A549 (cell line): ENCODE measurements around the gene PFDN1. TPM values are rescaled to one million over a fixed set of nuclear protein-coding genes. Genes with fewer than 3 reads are reported as not detected.

ENCODE experiments used
- ATAC-seq, 2 experiments: fragments of 200-7000 bp in 1 of 2; fragments of >200 bp in 1 of 2; cut with Nextera tagmentation in 1 of 2; cut with Tn5 transposase in 1 of 2; 3 replicates each; pipeline versions ENCODE4 v1.8.0 to v1.9.1; 2018 to 2020; ENCODE audit warnings: mild to moderate bottlenecking in 1 of 2, moderate library complexity in 1 of 2
- CTCF ChIA-PET: fragments of 300-600 bp; sonication (Branson Sonifier 250); formaldehyde crosslinking; extraction: SDS; loops from one replicate; lab custom pipeline; 2021; ENCODE audit warnings: antibody characterized with exemption, inconsistent platforms; lab: Yijun Ruan, JAX
- POLR2A ChIA-PET: fragments of 350-600 bp; formaldehyde crosslinking; extraction: SDS; loops from one replicate; lab custom pipeline; 2021; ENCODE audit warnings: antibody characterized with exemption, inconsistent platforms; lab: Yijun Ruan, JAX
- DNase-seq, 2 experiments: peaks; one replicate each; pipeline versions ENCODE4 v3.0.0 to v3.0.0-alpha.2; 2011 to 2016; ENCODE audit warnings: low read depth in 1 of 2, low spot score in 1 of 2
- FAIRE-seq: peaks from 2 replicates; lab custom pipeline; 2011; peaks lifted over from hg19 to GRCh38; lab: Jason Lieb, UNC
- H3K27ac ChIP-seq, 2 experiments: fragments of >200 bp; sonication (Bioruptor Twin); formaldehyde crosslinking; 3 replicates each; pipeline ENCODE4 v1.5.1; 2016 to 2017
- H3K4me1 ChIP-seq: fragments of >200 bp; sonication (Bioruptor Twin); formaldehyde crosslinking; 3 replicates; pipeline ENCODE4 v1.6.1; 2016
- H3K4me2 ChIP-seq: fragments of >200 bp; sonication (Bioruptor Twin); formaldehyde crosslinking; 3 replicates; pipeline ENCODE4 v1.6.1; 2016
- H3K4me3 ChIP-seq: fragments of >200 bp; sonication (Bioruptor Twin); formaldehyde crosslinking; 3 replicates; pipeline ENCODE4 v1.5.1; 2016
- H3K9me3 ChIP-seq: fragments of >200 bp; sonication (Bioruptor Twin); formaldehyde crosslinking; 3 replicates; pipeline ENCODE4 v1.6.1; 2016
- CBX2 ChIP-seq: fragments of 200-600 bp; sonication (generic); IDR thresholded peaks from 2 replicates; pipeline ENCODE4 v1.6.1; 2016; ENCODE audit warnings: low read depth, mild to moderate bottlenecking, borderline replicate concordance
- CBX8 ChIP-seq: fragments of 200-600 bp; sonication (generic); IDR thresholded peaks from 2 replicates; pipeline ENCODE4 v1.6.1; 2016
- CHD4 ChIP-seq: fragments of 200-600 bp; sonication (generic); IDR thresholded peaks from 2 replicates; pipeline ENCODE4 v1.6.1; 2016; ENCODE audit warnings: antibody characterized with exemption, mild to moderate bottlenecking, borderline replicate concordance
- EHMT2 ChIP-seq: fragments of 200-600 bp; sonication (generic); IDR thresholded peaks from 2 replicates; pipeline ENCODE4 v1.6.1; 2016; ENCODE audit warnings: antibody characterized with exemption, low read depth, mild to moderate bottlenecking, moderate library complexity
- ESRRA ChIP-seq: fragments of 150-350 bp; IDR thresholded peaks from 2 replicates; pipeline ENCODE4 v1.6.1; 2014; ENCODE audit warnings: mild to moderate bottlenecking, low read length, borderline replicate concordance
- FOSB ChIP-seq: fragments of 250-450 bp; sonication (Bioruptor Pico); IDR thresholded peaks from 2 replicates; pipeline ENCODE4 v1.5.0; 2020; ENCODE audit warnings: mild to moderate bottlenecking, moderate library complexity
- FOXS1 ChIP-seq: fragments of 250-450 bp; sonication (Bioruptor Pico); IDR thresholded peaks from 2 replicates; pipeline ENCODE4 v1.5.0; 2020; ENCODE audit warnings: mild to moderate bottlenecking, moderate library complexity
- GATA3 ChIP-seq: IDR thresholded peaks from 2 replicates; pipeline ENCODE4 v1.6.1; 2012; ENCODE audit warnings: borderline replicate concordance
- HDAC2 ChIP-seq: fragments of 200-600 bp; sonication (generic); IDR thresholded peaks from 2 replicates; pipeline ENCODE4 v1.6.1; 2016
- HOXA7 ChIP-seq: fragments of 250-450 bp; sonication (Bioruptor Pico); IDR thresholded peaks from 2 replicates; pipeline ENCODE4 v1.5.0; 2020; ENCODE audit warnings: mild to moderate bottlenecking, moderate library complexity
- HOXB13 ChIP-seq: fragments of 250-450 bp; sonication (Bioruptor Pico); IDR thresholded peaks from 2 replicates; pipeline ENCODE4 v1.5.0; 2020; ENCODE audit warnings: low read depth, mild to moderate bottlenecking, moderate library complexity
- JUNB ChIP-seq: fragments of >200 bp; sonication (Bioruptor Twin); formaldehyde crosslinking; IDR thresholded peaks from 2 replicates; pipeline ENCODE4 v1.6.1; 2016
- KDM5A ChIP-seq: fragments of 200-600 bp; sonication (generic); IDR thresholded peaks from 2 replicates; pipeline ENCODE4 v1.6.1; 2016; ENCODE audit warnings: antibody characterized with exemption, mild to moderate bottlenecking
- MAFK ChIP-seq: fragments of 450-650 bp; IDR thresholded peaks from 2 replicates; pipeline ENCODE4 v1.6.1; 2014; ENCODE audit not compliant: partially characterized antibody
- PHF8 ChIP-seq: fragments of 200-600 bp; sonication (generic); IDR thresholded peaks from 2 replicates; pipeline ENCODE4 v1.6.1; 2016; ENCODE audit warnings: low read depth, mild to moderate bottlenecking, antibody characterized with exemption, moderate library complexity, borderline replicate concordance
- POLR2A ChIP-seq: IDR thresholded peaks from 2 replicates; pipeline ENCODE4 v1.6.1; 2012; ENCODE audit warnings: mild to moderate bottlenecking, low read length
- POLR2AphosphoS2 ChIP-seq: conservative IDR thresholded peaks from 2 replicates; pipeline ENCODE4 v1.6.1; 2012; ENCODE audit warnings: low read length, improper control_type of control experiment, inconsistent platforms
- RAD21 ChIP-seq, 2 experiments: fragments of >200 bp in 1 of 2; sonication (Bioruptor Twin) in 1 of 2; formaldehyde crosslinking in 1 of 2; IDR thresholded peaks in 1 of 2; conservative IDR thresholded peaks in 1 of 2; 2 replicates in 1 of 2; 3 replicates in 1 of 2; pipeline ENCODE4 v1.6.1; 2012 to 2018; ENCODE audit warnings: inconsistent platforms in 1 of 2
- RFX5 ChIP-seq: fragments of 450-650 bp; IDR thresholded peaks from 2 replicates; pipeline ENCODE4 v1.7.1; 2014; ENCODE audit warnings: antibody characterized with exemption, mild to moderate bottlenecking, moderate library complexity
- SREBF2 ChIP-seq: fragments of 450-650 bp; IDR thresholded peaks from 2 replicates; pipeline ENCODE4 v1.6.1; 2014; ENCODE audit warnings: mild to moderate bottlenecking, moderate library complexity
- TFCP2L1 ChIP-seq: fragments of 250-450 bp; sonication (Bioruptor Pico); IDR thresholded peaks from 2 replicates; pipeline ENCODE4 v1.5.0; 2021; ENCODE audit warnings: mild to moderate bottlenecking
- TP53 ChIP-seq: fragments of 250-450 bp; sonication (Bioruptor Pico); IDR thresholded peaks from 2 replicates; pipeline ENCODE4 v1.5.0; 2021; ENCODE audit warnings: mild to moderate bottlenecking, moderate library complexity
- ZC3H11A ChIP-seq: fragments of 450-650 bp; IDR thresholded peaks from 2 replicates; pipeline ENCODE4 v1.6.1; 2014; ENCODE audit warnings: antibody characterized with exemption, mild to moderate bottlenecking
- ZFP36 ChIP-seq: fragments of 450-650 bp; IDR thresholded peaks from 2 replicates; pipeline ENCODE4 v1.6.1; 2014; ENCODE audit warnings: borderline replicate concordance; ENCODE audit not compliant: partially characterized antibody
- WGBS: methylation state at CpG from one replicate; pipeline ENCODE4 v1.1.6; 2017; ENCODE audit errors: missing lambda C conversion rate; 5-methylcytosine and 5-hydroxymethylcytosine counted together
- polyA plus RNA-seq, 4 experiments: library from polyadenylated mRNA; depleted of rRNA in 3 of 4; stranded (reverse); fragments of >200 nt; fragmentation: RNase III in 1 of 4; extraction: RNeasy Plus Mini Kit Qiagen cat#74134 plus additional on column Dnase treatment in 1 of 4; gene quantifications; 2 replicates in 3 of 4; 3 replicates in 1 of 4; pipeline ENCODE4 v1.2.3, GENCODE V29; 2011 to 2017
- TF ChIP-seq, protein P1 (sequence below): fragments of 200-600 bp; sonication (generic); IDR thresholded peaks from 2 replicates; pipeline ENCODE4 v1.6.1; 2016; ENCODE audit warnings: antibody characterized with exemption, mild to moderate bottlenecking, moderate library complexity
- TF ChIP-seq, protein P2 (sequence below): fragments of 150-350 bp; IDR thresholded peaks from 2 replicates; pipeline ENCODE4 v1.6.1; 2014; ENCODE audit warnings: low read depth, mild to moderate bottlenecking, low read length
- TF ChIP-seq, protein P3 (sequence below): fragments of >200 bp; sonication (Bioruptor Twin); formaldehyde crosslinking; IDR thresholded peaks from 2 replicates; pipeline ENCODE4 v1.6.1; 2016
- TF ChIP-seq, protein P4 (sequence below): fragments of 250-450 bp; sonication (Bioruptor Pico); IDR thresholded peaks from 2 replicates; pipeline ENCODE4 v1.5.0; 2020; ENCODE audit warnings: low read depth, mild to moderate bottlenecking, moderate library complexity
- TF ChIP-seq, protein P5 (sequence below): IDR thresholded peaks from 2 replicates; pipeline ENCODE4 v1.6.1; 2012; ENCODE audit warnings: low read depth, borderline replicate concordance

Gene PFDN1
- polyA plus RNA-seq, 2 of the 4 experiments (the other 2 are of a cell fraction), result 90.4 to 201 TPM

DNA sequence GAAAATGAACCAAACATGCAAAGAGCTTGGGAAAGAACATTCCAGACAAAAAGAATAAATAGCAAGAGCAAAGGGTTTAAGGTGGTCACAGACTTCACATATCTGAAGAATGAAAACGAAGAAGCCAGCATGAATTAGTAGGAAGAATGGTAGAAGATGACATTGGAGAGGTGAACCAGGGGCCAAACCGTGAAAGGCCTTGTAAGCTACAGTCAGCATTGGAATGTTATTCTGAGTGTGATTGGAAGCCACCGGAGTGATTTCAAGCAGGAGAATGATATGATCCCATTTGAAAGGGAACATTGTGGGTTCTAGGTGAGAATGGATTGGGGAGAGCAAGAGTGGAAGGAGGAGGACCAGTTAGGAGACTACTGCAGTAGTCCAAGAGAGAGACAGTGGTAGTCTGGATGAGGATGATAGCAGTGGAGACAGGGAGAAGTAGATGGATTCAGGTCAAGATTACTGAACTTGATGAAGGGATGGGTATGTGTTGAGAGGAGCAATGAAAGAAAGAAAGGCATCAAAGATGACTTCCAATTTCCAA is 6.9 kb upstream of the PFDN1 start:
- no peak for FAIRE-seq
- Histone ChIP-seq H3K27ac (peak overlapping the region in 1 of 2 experiments; percentile 68; a peak in 1 of 6 replicates), H3K4me3 (no peak overlapping the region), H3K4me1 (peaks cover 23% of the 10 kb centered on the region), H3K9me3 (no peaks in the 10 kb centered on the region)
- no peak for DNase-seq
- ATAC-seq, result no peak
- CTCF ChIA-PET, result interaction anchor here (1.1 to 3.9 kb wide), 3 partner anchors 12 to 66 kb away, joined by 3 to 24 read pairs (median 3); partner anchors contain the start of gene HBEGF
- 68% methylated on average over 3 of the region's 3 CpGs for WGBS
- POLR2A ChIA-PET, result interaction anchor here (1.7 kb wide), 1 partner anchor 36 kb away, joined by 10 read pairs; the partner anchor contains the start of gene HBEGF
- TF ChIP-seq KDM5A (no peak), MAFK (no peak), TFCP2L1 (CRISPR knock-in tag) (no peak), EHMT2 (no peak), CHD4 (no peak), HDAC2 (no peak), ZFP36 (no peak), HOXB13 (CRISPR knock-in tag) (no peak), FOSB (CRISPR knock-in tag) (no peak), TP53 (CRISPR knock-in tag) (no peak), RAD21 (conservative IDR thresholded peaks at IDR 0.05 in 1 of 2, IDR thresholded peaks at IDR 0.05 in 1 of 2) (no peak), HOXA7 (CRISPR knock-in tag) (no peak)
- TF ChIP-seq, protein P1, sequence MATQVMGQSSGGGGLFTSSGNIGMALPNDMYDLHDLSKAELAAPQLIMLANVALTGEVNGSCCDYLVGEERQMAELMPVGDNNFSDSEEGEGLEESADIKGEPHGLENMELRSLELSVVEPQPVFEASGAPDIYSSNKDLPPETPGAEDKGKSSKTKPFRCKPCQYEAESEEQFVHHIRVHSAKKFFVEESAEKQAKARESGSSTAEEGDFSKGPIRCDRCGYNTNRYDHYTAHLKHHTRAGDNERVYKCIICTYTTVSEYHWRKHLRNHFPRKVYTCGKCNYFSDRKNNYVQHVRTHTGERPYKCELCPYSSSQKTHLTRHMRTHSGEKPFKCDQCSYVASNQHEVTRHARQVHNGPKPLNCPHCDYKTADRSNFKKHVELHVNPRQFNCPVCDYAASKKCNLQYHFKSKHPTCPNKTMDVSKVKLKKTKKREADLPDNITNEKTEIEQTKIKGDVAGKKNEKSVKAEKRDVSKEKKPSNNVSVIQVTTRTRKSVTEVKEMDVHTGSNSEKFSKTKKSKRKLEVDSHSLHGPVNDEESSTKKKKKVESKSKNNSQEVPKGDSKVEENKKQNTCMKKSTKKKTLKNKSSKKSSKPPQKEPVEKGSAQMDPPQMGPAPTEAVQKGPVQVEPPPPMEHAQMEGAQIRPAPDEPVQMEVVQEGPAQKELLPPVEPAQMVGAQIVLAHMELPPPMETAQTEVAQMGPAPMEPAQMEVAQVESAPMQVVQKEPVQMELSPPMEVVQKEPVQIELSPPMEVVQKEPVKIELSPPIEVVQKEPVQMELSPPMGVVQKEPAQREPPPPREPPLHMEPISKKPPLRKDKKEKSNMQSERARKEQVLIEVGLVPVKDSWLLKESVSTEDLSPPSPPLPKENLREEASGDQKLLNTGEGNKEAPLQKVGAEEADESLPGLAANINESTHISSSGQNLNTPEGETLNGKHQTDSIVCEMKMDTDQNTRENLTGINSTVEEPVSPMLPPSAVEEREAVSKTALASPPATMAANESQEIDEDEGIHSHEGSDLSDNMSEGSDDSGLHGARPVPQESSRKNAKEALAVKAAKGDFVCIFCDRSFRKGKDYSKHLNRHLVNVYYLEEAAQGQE, result no peak
- TF ChIP-seq, protein P2, sequence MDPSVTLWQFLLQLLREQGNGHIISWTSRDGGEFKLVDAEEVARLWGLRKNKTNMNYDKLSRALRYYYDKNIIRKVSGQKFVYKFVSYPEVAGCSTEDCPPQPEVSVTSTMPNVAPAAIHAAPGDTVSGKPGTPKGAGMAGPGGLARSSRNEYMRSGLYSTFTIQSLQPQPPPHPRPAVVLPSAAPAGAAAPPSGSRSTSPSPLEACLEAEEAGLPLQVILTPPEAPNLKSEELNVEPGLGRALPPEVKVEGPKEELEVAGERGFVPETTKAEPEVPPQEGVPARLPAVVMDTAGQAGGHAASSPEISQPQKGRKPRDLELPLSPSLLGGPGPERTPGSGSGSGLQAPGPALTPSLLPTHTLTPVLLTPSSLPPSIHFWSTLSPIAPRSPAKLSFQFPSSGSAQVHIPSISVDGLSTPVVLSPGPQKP, result no peak
- TF ChIP-seq, all 56 proteins: peak for 0
- H3K4me2 ChIP-seq, result no peak overlapping the region

DNA sequence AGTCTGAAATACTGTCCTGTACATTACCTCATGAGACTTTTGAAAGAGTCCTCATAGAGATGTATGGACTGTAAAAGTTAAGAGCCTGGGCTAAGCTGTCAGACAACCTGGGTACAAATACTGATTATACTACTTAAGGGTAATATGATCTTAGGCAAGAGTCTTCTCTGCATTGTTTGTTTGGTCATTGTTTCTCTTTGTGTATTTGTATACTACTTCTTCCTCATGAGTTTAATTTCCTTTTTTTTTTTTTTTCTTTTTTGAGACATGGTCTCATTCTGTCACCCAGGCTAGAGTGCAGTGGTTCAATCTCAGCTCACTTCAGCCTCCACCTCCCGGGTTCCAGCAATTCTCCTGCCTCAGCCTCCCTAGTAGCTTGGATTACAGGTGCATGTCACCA is 2.6 kb upstream of the PFDN1 start:
- DNase-seq (no peak), ATAC-seq (no peak)
- POLR2A ChIA-PET, result interaction anchor here (0.7 kb wide), 2 partner anchors 10 to 30 kb away, joined by 3 read pairs; no protein-coding TSS in a partner anchor
- TF ChIP-seq FOXS1 (CRISPR knock-in tag) (no peak), ESRRA (no peak)
- TF ChIP-seq, protein P3, sequence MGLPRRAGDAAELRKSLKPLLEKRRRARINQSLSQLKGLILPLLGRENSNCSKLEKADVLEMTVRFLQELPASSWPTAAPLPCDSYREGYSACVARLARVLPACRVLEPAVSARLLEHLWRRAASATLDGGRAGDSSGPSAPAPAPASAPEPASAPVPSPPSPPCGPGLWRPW, result no peak
- TF ChIP-seq, all 56 proteins: peak for 0
- Histone ChIP-seq H3K9me3 (no peaks in the 10 kb centered on the region), H3K4me3 (no peak overlapping the region), H3K4me2 (no peak overlapping the region), H3K27ac (no peak overlapping the region), H3K4me1 (peaks cover 19% of the 10 kb centered on the region)
- no peak for FAIRE-seq
- 89% methylated on average over 1 of the region's 1 CpG for WGBS
- CTCF ChIA-PET, result interaction anchor here (1.1 to 4.5 kb wide), 5 partner anchors 47 to 160 kb away, joined by 3 to 21 read pairs (median 3); no protein-coding TSS in a partner anchor

DNA sequence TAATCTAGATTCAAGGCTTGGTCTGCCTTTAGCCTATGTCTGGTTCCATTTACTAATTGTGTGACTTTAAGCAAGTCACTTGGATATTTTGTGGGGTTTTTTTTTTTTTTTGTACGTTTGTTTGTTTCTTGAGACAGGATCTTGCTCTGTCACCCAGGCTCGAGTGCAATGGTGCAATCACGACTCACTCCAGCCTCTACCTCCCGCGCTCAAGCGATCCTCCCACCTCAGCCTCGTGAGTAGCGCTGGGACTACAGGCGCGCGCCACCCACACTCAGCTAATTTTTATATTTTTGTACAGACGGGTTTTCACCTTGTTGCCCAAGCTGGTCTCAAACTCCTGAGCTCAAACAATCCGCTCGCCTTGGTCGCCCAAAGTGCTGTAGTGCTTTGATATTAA is 1.1 kb upstream of the PFDN1 start:
- Histone ChIP-seq H3K9me3 (no peaks in the 10 kb centered on the region), H3K4me2 (peak overlapping the region; percentile 75), H3K4me1 (peaks cover 25% of the 10 kb centered on the region), H3K27ac (peak overlapping the region in 1 of 2 experiments; percentile 90; a peak in 1 of 6 replicates), H3K4me3 (no peak overlapping the region)
- DNase-seq, result no peak
- ChIA-PET POLR2A (interaction anchor here (0.7 to 1.5 kb wide), 4 partner anchors 14 to 344 kb away, joined by 4 to 16 read pairs (median 5); partner anchors contain the start of genes HBEGF, IK and NDUFA2), CTCF (interaction anchor here (0.7 to 4.5 kb wide), 10 partner anchors 14 to 665 kb away, joined by 3 to 21 read pairs (median 5); partner anchors contain the start of gene HBEGF)
- no peak for FAIRE-seq
- WGBS, result 88% methylated on average over 15 of the region's 15 CpGs
- no peak for ATAC-seq
- TF ChIP-seq, protein P4, sequence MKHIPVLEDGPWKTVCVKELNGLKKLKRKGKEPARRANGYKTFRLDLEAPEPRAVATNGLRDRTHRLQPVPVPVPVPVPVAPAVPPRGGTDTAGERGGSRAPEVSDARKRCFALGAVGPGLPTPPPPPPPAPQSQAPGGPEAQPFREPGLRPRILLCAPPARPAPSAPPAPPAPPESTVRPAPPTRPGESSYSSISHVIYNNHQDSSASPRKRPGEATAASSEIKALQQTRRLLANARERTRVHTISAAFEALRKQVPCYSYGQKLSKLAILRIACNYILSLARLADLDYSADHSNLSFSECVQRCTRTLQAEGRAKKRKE (CRISPR knock-in tag), result no peak
- TF ChIP-seq CBX8, result no peak
- TF ChIP-seq GATA3, result no peak
- no peak for TF ChIP-seq RAD21 (conservative IDR thresholded peaks at IDR 0.05 in 1 of 2, IDR thresholded peaks at IDR 0.05 in 1 of 2)
- no peak for TF ChIP-seq CBX2
- no peak for TF ChIP-seq TP53 (CRISPR knock-in tag)
- TF ChIP-seq RFX5, result no peak
- TF ChIP-seq JUNB, result no peak
- no peak for TF ChIP-seq POLR2A
- no peak for TF ChIP-seq POLR2AphosphoS2
- TF ChIP-seq SREBF2, result no peak
- TF ChIP-seq, protein P5, sequence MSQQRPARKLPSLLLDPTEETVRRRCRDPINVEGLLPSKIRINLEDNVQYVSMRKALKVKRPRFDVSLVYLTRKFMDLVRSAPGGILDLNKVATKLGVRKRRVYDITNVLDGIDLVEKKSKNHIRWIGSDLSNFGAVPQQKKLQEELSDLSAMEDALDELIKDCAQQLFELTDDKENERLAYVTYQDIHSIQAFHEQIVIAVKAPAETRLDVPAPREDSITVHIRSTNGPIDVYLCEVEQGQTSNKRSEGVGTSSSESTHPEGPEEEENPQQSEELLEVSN, result no peak
- TF ChIP-seq PHF8, result no peak
- no peak for TF ChIP-seq ZC3H11A
